PFSK-1 (cell line): ENCODE data around the gene ZNF592.

Experiments used
- POLR2AphosphoS5 ChIP-seq: IDR thresholded peaks from 2 replicates; pipeline ENCODE4 v1.6.1; 2012; ENCODE audit warnings: low read depth, mild to moderate bottlenecking, control low read depth, low read length, moderate library complexity
- SIN3A ChIP-seq: IDR thresholded peaks from 2 replicates; pipeline ENCODE4 v1.6.1; 2012; ENCODE audit warnings: mild to moderate bottlenecking, low read length, moderate library complexity, borderline replicate concordance; ENCODE audit not compliant: insufficient read depth
- TAF1 ChIP-seq: IDR thresholded peaks from 2 replicates; pipeline ENCODE4 v1.6.1; 2012; ENCODE audit warnings: low read length, control low read depth, borderline replicate concordance; ENCODE audit not compliant: insufficient read depth
- TF ChIP-seq, protein P1 (sequence below), 2 experiments: IDR thresholded peaks; 2 replicates each; pipeline versions ENCODE4 v1.6.1 to v1.8.0; 2011 to 2012; ENCODE audit warnings: low read depth in 2 of 2, low read length in 2 of 2, control low read depth in 1 of 2, inconsistent platforms in 1 of 2, mild to moderate bottlenecking in 1 of 2, moderate library complexity in 1 of 2; ENCODE audit not compliant: insufficient read depth in 1 of 2

GRCh38 chr15:84783493-84784251 lies 35.3 kb downstream of the ZNF592 start:
- TF ChIP-seq TAF1 (no peak), POLR2AphosphoS5 (no peak), SIN3A (no peak)
- TF ChIP-seq, protein P1, sequence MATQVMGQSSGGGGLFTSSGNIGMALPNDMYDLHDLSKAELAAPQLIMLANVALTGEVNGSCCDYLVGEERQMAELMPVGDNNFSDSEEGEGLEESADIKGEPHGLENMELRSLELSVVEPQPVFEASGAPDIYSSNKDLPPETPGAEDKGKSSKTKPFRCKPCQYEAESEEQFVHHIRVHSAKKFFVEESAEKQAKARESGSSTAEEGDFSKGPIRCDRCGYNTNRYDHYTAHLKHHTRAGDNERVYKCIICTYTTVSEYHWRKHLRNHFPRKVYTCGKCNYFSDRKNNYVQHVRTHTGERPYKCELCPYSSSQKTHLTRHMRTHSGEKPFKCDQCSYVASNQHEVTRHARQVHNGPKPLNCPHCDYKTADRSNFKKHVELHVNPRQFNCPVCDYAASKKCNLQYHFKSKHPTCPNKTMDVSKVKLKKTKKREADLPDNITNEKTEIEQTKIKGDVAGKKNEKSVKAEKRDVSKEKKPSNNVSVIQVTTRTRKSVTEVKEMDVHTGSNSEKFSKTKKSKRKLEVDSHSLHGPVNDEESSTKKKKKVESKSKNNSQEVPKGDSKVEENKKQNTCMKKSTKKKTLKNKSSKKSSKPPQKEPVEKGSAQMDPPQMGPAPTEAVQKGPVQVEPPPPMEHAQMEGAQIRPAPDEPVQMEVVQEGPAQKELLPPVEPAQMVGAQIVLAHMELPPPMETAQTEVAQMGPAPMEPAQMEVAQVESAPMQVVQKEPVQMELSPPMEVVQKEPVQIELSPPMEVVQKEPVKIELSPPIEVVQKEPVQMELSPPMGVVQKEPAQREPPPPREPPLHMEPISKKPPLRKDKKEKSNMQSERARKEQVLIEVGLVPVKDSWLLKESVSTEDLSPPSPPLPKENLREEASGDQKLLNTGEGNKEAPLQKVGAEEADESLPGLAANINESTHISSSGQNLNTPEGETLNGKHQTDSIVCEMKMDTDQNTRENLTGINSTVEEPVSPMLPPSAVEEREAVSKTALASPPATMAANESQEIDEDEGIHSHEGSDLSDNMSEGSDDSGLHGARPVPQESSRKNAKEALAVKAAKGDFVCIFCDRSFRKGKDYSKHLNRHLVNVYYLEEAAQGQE (IDR thresholded peaks at IDR 0.05; ENCODE audit: insufficient read depth in 1 of 2, low read depth in 2 of 2, low read length in 2 of 2) = no peak
